Fibroblast of lung (primary cell): ENCODE results near the gene PPIA. TPM values are rescaled to one million over a fixed set of nuclear protein-coding genes. Genes with fewer than 3 reads are reported as not detected.

Source experiments
- DNase-seq, 2 donors: peaks; one replicate each; pipeline versions ENCODE4 v3.0.0 to v3.0.0-alpha.2; 2010; ENCODE audit warnings: low read depth in 2 of 2
- H2AFZ ChIP-seq: 2 replicates; pipeline ENCODE4 v1.5.1; 2012; ENCODE audit warnings: low read length, control low read depth, inconsistent platforms
- H3K27ac ChIP-seq: 2 replicates; pipeline ENCODE4 v1.5.1; 2011; ENCODE audit warnings: low read length, control low read depth; ENCODE audit not compliant: insufficient read depth
- H3K27me3 ChIP-seq: 2 replicates; pipeline ENCODE4 v1.5.1; 2011; ENCODE audit warnings: mild to moderate bottlenecking, low read length; ENCODE audit not compliant: control insufficient read depth, insufficient read depth
- H3K36me3 ChIP-seq: 2 replicates; pipeline ENCODE4 v1.5.1; 2011; ENCODE audit warnings: low read length; ENCODE audit not compliant: control insufficient read depth, insufficient read depth
- H3K4me1 ChIP-seq: 2 replicates; pipeline ENCODE4 v1.5.1; 2011; ENCODE audit warnings: low read length; ENCODE audit not compliant: control insufficient read depth, insufficient read depth; ENCODE audit errors: extremely low read depth
- H3K4me2 ChIP-seq: 2 replicates; pipeline ENCODE4 v1.5.1; 2011; ENCODE audit warnings: low read length, control low read depth; ENCODE audit not compliant: insufficient read depth; ENCODE audit errors: extremely low read depth
- H3K4me3 ChIP-seq, 4 experiments: fragments of 200-600 bp in 1 of 4; sonication (generic) in 1 of 4; replicated peaks in 1 of 4; 2 replicates each; pipeline ENCODE4 v1.5.1; 2011 to 2016; ENCODE audit warnings: low read length in 4 of 4, low read depth in 3 of 4, mild to moderate bottlenecking in 3 of 4, control low read depth in 2 of 4, inconsistent platforms in 1 of 4, mixed read lengths in 1 of 4; ENCODE audit not compliant: insufficient read depth in 1 of 4; ENCODE audit errors: control extremely low read depth in 1 of 4
- H3K79me2 ChIP-seq: 2 replicates; pipeline ENCODE4 v1.5.1; 2012; ENCODE audit warnings: mild to moderate bottlenecking, low read length, inconsistent platforms; ENCODE audit not compliant: control insufficient read depth, insufficient read depth
- H3K9ac ChIP-seq: 2 replicates; pipeline ENCODE4 v1.5.1; 2011; ENCODE audit warnings: mild to moderate bottlenecking, low read length, control low read depth; ENCODE audit not compliant: insufficient read depth
- H3K9me3 ChIP-seq: 2 replicates; pipeline ENCODE4 v1.5.1; 2012; ENCODE audit warnings: low read depth, low read length; ENCODE audit not compliant: control insufficient read depth, insufficient read depth
- H4K20me1 ChIP-seq: 2 replicates; pipeline ENCODE4 v1.5.1; 2011; ENCODE audit warnings: low read length; ENCODE audit not compliant: control insufficient read depth, insufficient read depth; ENCODE audit errors: extremely low read depth
- EZH2 ChIP-seq: IDR thresholded peaks from 2 replicates; pipeline ENCODE4 v1.5.1; 2012; ENCODE audit warnings: low read length, control low read depth, mild to moderate bottlenecking; ENCODE audit errors: missing control alignments
- polyA plus RNA-seq, 2 donors: library from polyadenylated mRNA; depleted of rRNA in 1 of 2; stranded (reverse) in 1 of 2; unstranded in 1 of 2; fragments of >200 nt; gene quantifications; 2 replicates each; pipeline ENCODE4 v1.2.1, GENCODE V29; 2011 to 2012; ENCODE audit warnings: missing spikeins in 1 of 2
- total RNA-seq: library from RNA; depleted of rRNA; stranded (reverse); fragments of >200 nt; gene quantifications from 2 replicates; pipeline ENCODE4 v1.2.1, GENCODE V29; 2014
- TF ChIP-seq, protein P1 (sequence below), 2 donors: IDR thresholded peaks in 1 of 2; conservative IDR thresholded peaks in 1 of 2; 1 replicate in 1 of 2; 2 replicates in 1 of 2; pipeline ENCODE4 v1.5.1; 2011 to 2012; ENCODE audit warnings: low read length in 2 of 2, control low read depth in 1 of 2, inconsistent platforms in 1 of 2, low read depth in 1 of 2, mild to moderate bottlenecking in 1 of 2

Gene PPIA
- total and polyA plus RNA-seq, 2 donors (not counting 1 experiment from before 2014, with no cell fraction given) = 1,161 to 7,057 TPM

DNA sequence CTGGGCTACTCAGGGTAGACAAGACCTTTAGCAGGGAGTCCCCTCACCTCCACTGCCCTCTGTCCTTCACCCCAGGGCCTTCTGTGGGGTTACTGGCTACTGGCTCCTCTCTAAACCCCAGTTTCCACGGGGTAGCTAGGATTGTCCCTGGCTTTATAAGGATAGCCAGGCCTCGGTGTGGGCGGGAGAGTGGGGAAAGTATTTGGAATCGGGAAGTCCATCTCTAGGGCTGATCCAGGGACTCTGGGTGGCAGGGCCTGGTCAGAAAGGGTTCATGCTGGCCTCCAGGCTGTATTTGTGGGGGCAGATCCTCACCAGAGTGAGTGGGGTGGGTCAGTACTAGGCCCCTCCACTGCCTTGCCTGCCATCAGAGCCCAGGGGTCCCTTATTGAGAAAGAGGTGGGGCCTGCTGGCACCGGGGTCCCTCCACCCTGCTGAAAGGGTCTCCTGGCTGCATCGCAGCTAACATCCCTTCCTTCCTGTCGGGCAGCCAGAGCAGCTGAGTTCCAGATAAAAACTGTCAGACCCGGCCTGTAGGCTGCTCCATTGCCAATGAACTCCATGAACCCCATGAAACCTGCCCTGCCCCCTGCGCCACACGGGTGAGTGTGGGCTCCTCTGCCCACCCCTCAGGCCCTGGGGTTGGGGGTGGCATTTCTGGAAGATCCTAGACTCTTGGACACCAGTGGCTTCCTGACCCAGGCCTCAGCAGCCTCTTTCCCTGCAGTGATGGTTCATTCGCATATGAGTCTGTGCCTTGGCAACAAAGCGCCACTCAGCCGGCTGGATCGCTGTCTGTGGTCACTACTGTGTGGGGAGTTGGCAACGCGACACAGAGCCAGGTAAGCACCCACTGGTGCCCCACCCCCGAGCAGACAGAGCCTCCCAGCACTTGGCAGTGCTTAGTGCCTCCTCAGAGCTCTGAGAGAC is 40.5 kb upstream of the PPIA start:
- H3K79me2 ChIP-seq = peaks cover 21% of the 10 kb centered on the region
- DNase-seq = no peak
- H3K27me3 ChIP-seq = no peaks in the 10 kb centered on the region
- H3K9ac ChIP-seq = no peak overlapping the region
- H4K20me1 ChIP-seq = no peaks in the 10 kb centered on the region
- H3K4me1 ChIP-seq = peaks cover 2% of the 10 kb centered on the region
- H3K4me2 ChIP-seq = no peak overlapping the region
- H3K36me3 ChIP-seq = peaks cover 15% of the 10 kb centered on the region
- TF ChIP-seq, protein P1, sequence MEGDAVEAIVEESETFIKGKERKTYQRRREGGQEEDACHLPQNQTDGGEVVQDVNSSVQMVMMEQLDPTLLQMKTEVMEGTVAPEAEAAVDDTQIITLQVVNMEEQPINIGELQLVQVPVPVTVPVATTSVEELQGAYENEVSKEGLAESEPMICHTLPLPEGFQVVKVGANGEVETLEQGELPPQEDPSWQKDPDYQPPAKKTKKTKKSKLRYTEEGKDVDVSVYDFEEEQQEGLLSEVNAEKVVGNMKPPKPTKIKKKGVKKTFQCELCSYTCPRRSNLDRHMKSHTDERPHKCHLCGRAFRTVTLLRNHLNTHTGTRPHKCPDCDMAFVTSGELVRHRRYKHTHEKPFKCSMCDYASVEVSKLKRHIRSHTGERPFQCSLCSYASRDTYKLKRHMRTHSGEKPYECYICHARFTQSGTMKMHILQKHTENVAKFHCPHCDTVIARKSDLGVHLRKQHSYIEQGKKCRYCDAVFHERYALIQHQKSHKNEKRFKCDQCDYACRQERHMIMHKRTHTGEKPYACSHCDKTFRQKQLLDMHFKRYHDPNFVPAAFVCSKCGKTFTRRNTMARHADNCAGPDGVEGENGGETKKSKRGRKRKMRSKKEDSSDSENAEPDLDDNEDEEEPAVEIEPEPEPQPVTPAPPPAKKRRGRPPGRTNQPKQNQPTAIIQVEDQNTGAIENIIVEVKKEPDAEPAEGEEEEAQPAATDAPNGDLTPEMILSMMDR (conservative IDR thresholded peaks at IDR 0.05 in 1 of 2, IDR thresholded peaks at IDR 0.05 in 1 of 2; ENCODE audit: low read depth in 1 of 2, low read length in 2 of 2) = no peak
- TF ChIP-seq EZH2 = no peak
- H3K27ac ChIP-seq = no peak overlapping the region
- no peak overlapping the region for H2AFZ ChIP-seq
- H3K4me3 ChIP-seq = no peak overlapping the region
- H3K9me3 ChIP-seq = no peaks in the 10 kb centered on the region

DNA sequence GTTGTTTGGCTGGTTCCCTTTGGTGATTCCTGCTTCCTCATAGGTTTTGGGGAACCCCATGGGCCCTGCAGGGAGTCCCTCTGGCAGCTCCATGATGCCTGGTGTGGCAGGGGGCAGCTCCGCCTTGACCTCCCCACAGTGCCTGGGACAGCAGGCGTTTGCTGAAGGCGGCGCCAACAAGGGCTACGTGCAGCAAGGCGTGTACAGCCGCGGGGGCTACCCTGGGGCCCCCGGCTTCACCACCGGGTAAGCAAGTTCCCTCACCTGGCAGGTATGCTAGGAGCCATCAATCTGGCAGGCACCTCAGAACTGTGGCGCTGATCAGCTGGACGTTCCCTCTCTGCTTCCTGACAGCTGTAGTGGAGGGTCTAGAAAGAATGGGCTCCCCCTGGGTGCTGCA is 39.6 kb upstream of the PPIA start:
- H3K9ac ChIP-seq = no peak overlapping the region
- H3K9me3 ChIP-seq = no peaks in the 10 kb centered on the region
- no peak overlapping the region for H3K4me3 ChIP-seq
- H3K27ac ChIP-seq = no peak overlapping the region
- no peak overlapping the region for H3K4me2 ChIP-seq
- H3K4me1 ChIP-seq = peaks cover 2% of the 10 kb centered on the region
- peaks cover 21% of the 10 kb centered on the region for H3K79me2 ChIP-seq
- H4K20me1 ChIP-seq = no peaks in the 10 kb centered on the region
- DNase-seq = no peak
- TF ChIP-seq EZH2 = no peak
- TF ChIP-seq, protein P1 (conservative IDR thresholded peaks at IDR 0.05 in 1 of 2, IDR thresholded peaks at IDR 0.05 in 1 of 2; ENCODE audit: low read depth in 1 of 2, low read length in 2 of 2) = no peak
- no peak overlapping the region for H2AFZ ChIP-seq
- H3K27me3 ChIP-seq = no peaks in the 10 kb centered on the region
- peaks cover 21% of the 10 kb centered on the region for H3K36me3 ChIP-seq

DNA sequence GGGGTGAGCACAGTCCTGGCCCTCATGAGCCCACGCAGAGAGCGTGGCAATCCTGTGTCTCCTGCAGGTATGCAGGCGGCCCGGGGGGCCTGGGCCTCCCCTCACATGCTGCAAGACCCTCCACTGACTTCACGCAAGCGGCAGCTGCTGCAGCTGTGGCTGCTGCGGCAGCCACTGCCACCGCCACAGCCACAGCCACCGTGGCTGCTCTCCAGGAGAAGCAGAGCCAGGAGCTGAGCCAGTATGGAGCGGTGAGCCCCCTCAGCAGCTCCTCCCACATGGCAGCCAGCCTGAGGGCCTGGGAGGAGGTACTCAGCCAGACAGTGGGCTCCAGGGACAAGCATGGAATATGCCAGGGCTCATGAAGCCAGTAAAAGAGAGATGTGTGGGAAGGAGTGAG is 39.2 kb upstream of the PPIA start:
- Histone ChIP-seq H4K20me1 (no peaks in the 10 kb centered on the region), H3K36me3 (peaks cover 23% of the 10 kb centered on the region), H3K4me1 (peaks cover 2% of the 10 kb centered on the region), H3K4me3 (no peak overlapping the region), H3K27ac (no peak overlapping the region), H3K9ac (no peak overlapping the region), H3K27me3 (no peaks in the 10 kb centered on the region), H3K9me3 (no peaks in the 10 kb centered on the region), H3K4me2 (no peak overlapping the region), H3K79me2 (peaks cover 21% of the 10 kb centered on the region), H2AFZ (no peak overlapping the region)
- no peak for TF ChIP-seq EZH2
- TF ChIP-seq, protein P1 (conservative IDR thresholded peaks at IDR 0.05 in 1 of 2, IDR thresholded peaks at IDR 0.05 in 1 of 2; ENCODE audit: low read depth in 1 of 2, low read length in 2 of 2) = no peak
- DNase-seq = peak in 1 of 2 donors; percentile 33
